ENCODE results near the gene EPN2. TPM values are rescaled to one million over a fixed set of nuclear protein-coding genes. Genes with fewer than 3 reads are reported as not detected.
"Not testable (repeated sequence)": the region's sequence is repeated elsewhere in the genome, so short reads cannot be mapped to it uniquely, and the experiment has no call there.

Gene EPN2
- polyA plus RNA-seq, 10 donors = 23.0 to 33.8 (median 27.6) TPM

- DNase-seq = no peak
These were observed 106.1 kb downstream of the EPN2 start for GRCh38 chr17:19343256-19343630.

GRCh38 chr17:19343671-19344151 lies 106.5 kb downstream of the EPN2 start:
- DNase-seq = no peak

GRCh38 chr17:19344311-19345066 lies 107.3 kb downstream of the EPN2 start:
- DNase-seq = no peak

- DNase-seq = no peak
These were observed 107.9 kb downstream of the EPN2 start for GRCh38 chr17:19345067-19345460.

- DNase-seq = no peak
These were observed 108.6 kb downstream of the EPN2 start for GRCh38 chr17:19345486-19346350.

- peak; percentile 66 to 87 (median 75) for DNase-seq
These were observed 109.4 kb downstream of the EPN2 start for GRCh38 chr17:19346351-19347255.

GRCh38 chr17:19347323-19348080 lies 110.3 kb downstream of the EPN2 start:
- no peak for DNase-seq

- no peak for DNase-seq
These were observed 111.0 kb downstream of the EPN2 start for GRCh38 chr17:19348081-19348650.

GRCh38 chr17:19348806-19349205 lies 111.6 kb downstream of the EPN2 start:
- no peak for DNase-seq

GRCh38 chr17:19353401-19353800 lies 116.2 kb downstream of the EPN2 start:
- not testable (repeated sequence) for DNase-seq

- DNase-seq = no peak
These were observed 117.6 kb downstream of the EPN2 start for GRCh38 chr17:19354748-19355147.

GRCh38 chr17:19357351-19357750 lies 120.2 kb downstream of the EPN2 start:
- no peak for DNase-seq

- no peak for DNase-seq
These were observed 120.6 kb downstream of the EPN2 start for GRCh38 chr17:19357761-19358160.

GRCh38 chr17:19359151-19359550 lies 122.0 kb downstream of the EPN2 start:
- DNase-seq = no peak

GRCh38 chr17:19359856-19360255 lies 122.7 kb downstream of the EPN2 start:
- DNase-seq = no peak

- no peak for DNase-seq
These were observed 123.6 kb downstream of the EPN2 start for GRCh38 chr17:19360772-19361171.

- no peak for DNase-seq
These were observed 124.2 kb downstream of the EPN2 start for GRCh38 chr17:19361326-19361725.

GRCh38 chr17:19361944-19362276 lies 124.7 kb downstream of the EPN2 start:
- DNase-seq = no peak

- peak; percentile 92 to 98 (median 96) for DNase-seq
These were observed 125.3 kb downstream of the EPN2 start, which contains the start of gene B9D1 for GRCh38 chr17:19362277-19363113. Gene B9D1 (minus strand): TSS chr17:19362723. CDS start chr17:19362569, 154 bp downstream.

- DNase-seq = no peak
These were observed 125.9 kb downstream of the EPN2 start for GRCh38 chr17:19363114-19363438.

Data from muscle of back (tissue), 11 donors.